Measurements from ENCODE around the gene TSPEAR.

Gene TSPEAR

DNA sequence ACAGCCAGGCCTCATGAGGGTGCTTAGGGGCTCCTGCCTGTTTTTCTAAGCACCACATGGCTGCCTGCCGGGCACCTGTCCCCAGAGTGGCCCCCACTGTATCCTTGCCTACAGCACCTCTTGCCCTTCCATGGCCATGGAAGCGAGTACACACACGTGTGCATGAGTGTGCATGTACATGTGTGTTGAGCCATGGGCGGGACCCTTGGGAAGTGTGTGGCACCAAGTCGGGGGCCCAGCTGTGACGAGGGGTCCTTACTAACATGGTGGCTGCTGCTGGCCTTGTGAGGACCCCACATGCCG, 197.2 kb downstream of the TSPEAR start:
- Mint-ChIP-seq H3K27ac (no peak overlapping the region), H3K36me3 (no peaks in the 10 kb centered on the region), H3K9me3 (ENCODE audit: low read depth) (no peaks in the 10 kb centered on the region), H3K4me3 (no peak overlapping the region), H3K27me3 (no peaks in the 10 kb centered on the region), H3K4me1 (ENCODE audit: low read depth) (no peaks in the 10 kb centered on the region)

DNA sequence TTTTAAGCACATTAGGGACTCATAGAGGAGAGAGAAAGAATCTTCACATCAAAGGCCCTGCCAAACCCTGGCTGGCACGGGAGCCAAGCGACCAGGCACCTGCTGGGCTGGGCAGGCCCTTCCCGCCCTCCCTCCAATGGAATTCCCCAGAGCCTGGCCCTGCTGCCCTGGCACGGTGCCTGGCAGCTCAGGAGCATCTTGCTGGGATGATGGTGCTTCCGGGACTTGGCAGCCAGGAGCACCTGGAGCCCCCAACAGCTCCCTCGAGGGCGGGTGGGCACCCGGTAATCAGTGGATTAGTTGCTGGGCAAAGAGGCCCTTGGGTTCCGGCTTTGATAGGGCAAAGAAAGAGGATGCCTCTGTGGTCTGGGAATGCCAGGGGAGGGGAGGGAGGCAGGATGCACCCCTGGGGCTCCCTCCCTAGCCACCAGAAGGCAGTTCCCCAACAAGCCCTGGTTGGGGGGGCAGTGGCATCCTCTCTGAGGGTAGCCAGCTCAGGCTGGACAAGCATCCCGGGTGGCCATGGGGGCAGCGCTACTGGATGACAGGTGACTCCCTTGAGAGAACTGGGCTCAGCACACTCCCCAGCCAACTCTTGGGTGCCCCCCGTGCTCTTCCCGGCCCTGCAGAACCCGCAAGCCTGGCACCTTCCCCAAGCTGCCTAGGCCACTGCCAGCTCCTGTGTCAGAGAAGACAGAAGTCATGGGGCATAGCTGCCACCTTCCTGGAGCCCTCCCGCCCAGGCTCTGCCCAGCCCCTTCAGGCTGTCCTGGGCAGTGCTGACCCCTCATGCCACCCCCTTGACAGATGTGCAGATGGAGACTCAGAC, 197.8 kb downstream of the TSPEAR start:
- Mint-ChIP-seq H3K27ac (no peak overlapping the region), H3K4me3 (no peak overlapping the region), H3K9me3 (ENCODE audit: low read depth) (no peaks in the 10 kb centered on the region)

DNA sequence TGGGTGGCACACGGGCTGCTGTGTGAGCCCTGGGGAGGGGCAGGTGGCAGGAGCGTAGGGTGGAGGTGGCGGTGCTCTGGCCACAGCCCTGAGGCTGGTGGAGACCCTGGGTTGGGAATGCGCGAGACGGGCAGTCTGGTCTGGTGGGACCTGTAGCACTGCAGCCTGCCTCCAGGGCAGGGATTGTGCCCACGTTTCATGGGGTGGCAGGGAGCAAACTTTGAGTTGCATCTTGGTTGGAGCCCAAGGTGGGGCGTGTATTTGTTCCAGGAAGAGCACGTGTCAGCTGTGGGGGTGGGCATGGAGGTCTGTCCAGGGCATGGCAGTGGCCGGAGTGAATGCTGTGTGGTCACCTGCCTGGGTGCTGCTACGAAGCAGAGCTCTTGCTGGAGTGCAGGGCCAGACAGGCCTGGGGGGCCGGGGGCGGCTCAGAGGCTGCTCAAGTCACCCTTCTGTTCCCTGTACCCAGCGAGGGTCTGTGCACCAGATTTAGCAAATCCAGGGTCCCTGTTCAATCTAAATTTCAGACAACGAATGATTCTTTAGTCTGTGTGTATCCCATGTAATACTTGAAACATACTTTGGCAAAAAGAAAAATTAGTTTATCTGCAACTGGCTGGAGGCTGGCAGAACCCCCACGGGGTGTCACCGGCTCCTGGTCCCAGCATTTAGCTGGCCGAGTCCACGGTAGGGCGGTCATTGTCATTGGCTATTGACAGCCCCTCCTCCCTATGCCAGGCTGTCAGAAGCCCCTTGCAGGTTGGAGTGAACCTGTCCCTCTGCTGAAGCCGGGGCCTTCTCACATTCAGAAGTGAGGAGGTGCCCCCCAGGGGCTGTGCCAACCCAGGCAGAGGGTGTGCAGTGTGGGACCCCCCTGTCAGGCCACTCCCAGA, 198.6 kb downstream of the TSPEAR start:
- Mint-ChIP-seq H3K27ac (no peak overlapping the region), H3K36me3 (no peaks in the 10 kb centered on the region), H3K4me1 (ENCODE audit: low read depth) (no peaks in the 10 kb centered on the region), H3K27me3 (no peaks in the 10 kb centered on the region), H3K9me3 (ENCODE audit: low read depth) (no peaks in the 10 kb centered on the region), H3K4me3 (no peak overlapping the region)

More for the DNA sequence above, 197.8 kb downstream of the TSPEAR start:
- no peaks in the 10 kb centered on the region for H3K27me3 Mint-ChIP-seq
- H3K36me3 Mint-ChIP-seq, result no peaks in the 10 kb centered on the region
- H3K4me1 Mint-ChIP-seq (ENCODE audit: low read depth), result no peaks in the 10 kb centered on the region

DNA sequence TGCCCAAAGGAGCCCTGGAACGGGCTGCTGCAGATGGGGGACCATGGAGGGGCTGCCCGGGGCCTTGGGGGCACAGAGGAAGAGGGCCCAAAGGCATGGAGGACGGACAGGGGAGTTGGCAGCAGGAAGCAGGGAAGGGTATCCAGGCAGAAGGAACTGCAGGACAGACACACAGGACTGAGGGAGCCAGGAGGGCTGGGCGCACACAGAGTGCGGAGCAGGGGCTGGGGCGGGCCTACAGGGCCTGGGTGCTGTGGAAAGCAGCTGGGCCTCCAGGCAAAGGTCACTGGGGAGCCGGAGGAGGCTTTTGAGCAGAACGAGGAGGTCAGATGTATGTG, 199.5 kb downstream of the TSPEAR start:
- Mint-ChIP-seq H3K4me3 (no peak overlapping the region), H3K9me3 (ENCODE audit: low read depth) (no peaks in the 10 kb centered on the region), H3K36me3 (no peaks in the 10 kb centered on the region), H3K27me3 (no peaks in the 10 kb centered on the region), H3K27ac (no peak overlapping the region), H3K4me1 (ENCODE audit: low read depth) (no peaks in the 10 kb centered on the region)

DNA sequence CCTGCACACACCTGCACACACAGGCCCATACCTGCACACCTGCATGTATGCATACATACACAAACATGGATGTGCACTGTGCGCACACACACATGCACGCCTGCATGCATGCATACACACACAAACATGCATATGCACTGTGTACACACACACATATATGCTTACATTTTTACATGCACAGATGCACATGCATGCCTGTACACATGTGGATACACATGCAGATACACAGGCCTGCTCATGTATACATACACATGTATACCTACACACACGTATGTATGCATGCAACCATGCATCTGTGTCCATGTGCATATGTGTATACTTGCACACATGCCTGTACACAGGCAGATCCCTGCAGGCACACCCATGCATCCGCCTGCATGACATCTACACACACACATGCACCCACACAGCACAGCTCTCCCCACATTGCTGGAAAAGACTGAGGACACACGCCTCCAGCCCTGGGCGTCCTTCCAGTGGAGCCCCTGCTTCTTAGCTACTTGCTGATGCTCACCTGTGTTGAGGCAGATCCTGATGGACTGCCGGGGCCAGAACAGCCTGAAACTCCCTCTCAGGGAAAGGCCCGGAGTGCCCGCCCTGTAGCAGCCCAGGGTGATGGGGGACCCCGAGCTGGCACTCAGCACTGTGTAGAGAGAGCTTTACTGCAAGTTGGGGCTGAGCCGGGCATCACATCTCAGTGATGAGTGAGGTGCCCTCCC, 200.0 kb downstream of the TSPEAR start:
- Mint-ChIP-seq H3K9me3 (ENCODE audit: low read depth) (no peaks in the 10 kb centered on the region), H3K36me3 (no peaks in the 10 kb centered on the region), H3K4me1 (ENCODE audit: low read depth) (no peaks in the 10 kb centered on the region), H3K4me3 (peak overlapping the region; percentile 17), H3K27me3 (no peaks in the 10 kb centered on the region), H3K27ac (no peak overlapping the region)

DNA sequence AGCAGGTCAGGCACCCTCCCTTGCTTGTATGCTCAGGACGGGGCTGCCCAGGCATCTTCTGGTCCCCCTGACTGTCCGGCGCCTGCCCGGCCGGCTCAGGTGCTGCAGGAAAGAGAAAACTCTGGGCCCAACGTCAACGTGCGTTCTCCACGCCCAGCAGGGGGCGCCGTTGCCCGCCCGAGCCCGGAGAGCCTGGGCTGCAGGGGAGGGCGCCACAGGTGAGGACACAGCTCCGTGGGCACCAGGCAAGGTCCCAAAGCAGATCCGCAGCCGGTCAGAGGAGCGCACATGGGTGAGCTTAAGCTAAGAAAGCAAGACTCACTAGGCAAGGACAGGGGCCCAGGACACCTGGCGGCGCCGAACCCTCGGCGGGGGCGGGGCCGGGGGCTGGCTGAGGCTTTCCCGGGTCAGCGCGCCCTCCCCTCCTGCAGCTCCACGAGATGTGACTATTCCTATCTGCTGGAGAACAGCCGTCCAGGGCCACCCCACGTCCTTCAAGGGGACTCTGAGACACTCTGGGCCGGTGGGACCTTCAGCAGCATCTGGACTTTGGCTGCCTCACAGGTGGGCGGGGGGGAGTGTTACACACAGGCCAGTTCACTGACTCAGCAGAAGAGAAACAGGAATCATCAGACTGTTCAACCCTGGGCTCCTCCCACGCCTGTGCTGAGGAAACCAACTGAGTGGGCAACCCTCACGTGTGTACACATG, 200.7 kb downstream of the TSPEAR start:
- Mint-ChIP-seq H3K27ac (no peak overlapping the region), H3K36me3 (no peaks in the 10 kb centered on the region), H3K9me3 (ENCODE audit: low read depth) (no peaks in the 10 kb centered on the region), H3K4me1 (ENCODE audit: low read depth) (peaks cover under 1% of the 10 kb centered on the region), H3K4me3 (peak overlapping the region; percentile 17), H3K27me3 (no peaks in the 10 kb centered on the region)

DNA sequence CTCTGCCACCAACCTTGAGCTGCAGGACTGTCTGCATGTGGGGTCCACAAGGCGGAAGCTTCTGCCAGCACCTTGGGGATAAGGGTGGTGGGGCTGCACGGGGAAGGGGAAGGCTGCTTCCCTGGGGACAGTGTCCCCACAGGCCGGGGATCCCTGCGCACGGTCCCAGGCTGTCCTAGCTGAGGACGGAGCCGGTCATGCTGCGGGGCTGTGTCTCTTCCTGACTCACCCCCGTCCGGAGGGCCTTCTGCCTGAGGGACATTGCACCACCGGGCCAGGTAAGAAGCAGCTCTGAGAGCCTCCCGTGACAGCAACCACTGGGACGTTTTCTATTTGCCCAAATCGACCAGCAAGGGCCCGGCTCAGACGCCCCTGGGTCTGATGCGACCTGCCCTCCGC, 201.3 kb downstream of the TSPEAR start:
- Mint-ChIP-seq H3K27me3 (no peaks in the 10 kb centered on the region), H3K4me1 (ENCODE audit: low read depth) (peaks cover 2% of the 10 kb centered on the region), H3K9me3 (ENCODE audit: low read depth) (no peaks in the 10 kb centered on the region), H3K36me3 (no peaks in the 10 kb centered on the region), H3K27ac (no peak overlapping the region), H3K4me3 (no peak overlapping the region)

DNA sequence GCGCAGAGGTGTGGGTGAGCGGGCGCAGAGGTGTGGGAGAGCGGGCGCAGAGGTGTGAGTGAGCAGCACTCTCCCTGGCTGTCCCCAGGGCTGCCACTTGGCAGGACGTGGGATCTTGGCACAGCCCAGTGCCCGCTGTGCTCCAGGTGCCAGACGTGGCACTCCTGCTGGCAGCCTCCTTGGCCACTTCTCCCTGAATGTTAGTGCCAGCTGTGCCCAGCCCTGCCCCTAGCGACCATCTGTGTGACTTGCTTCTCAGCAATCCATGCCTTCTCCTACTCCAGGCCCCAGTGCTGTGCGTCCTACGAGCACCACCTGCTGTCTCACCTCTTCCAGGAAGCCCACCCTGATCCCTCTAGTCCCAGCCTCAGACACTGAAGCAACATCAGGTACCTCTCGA, 201.8 kb downstream of the TSPEAR start:
- Mint-ChIP-seq H3K9me3 (ENCODE audit: low read depth) (no peaks in the 10 kb centered on the region), H3K36me3 (no peaks in the 10 kb centered on the region), H3K27me3 (no peaks in the 10 kb centered on the region), H3K27ac (no peak overlapping the region), H3K4me1 (ENCODE audit: low read depth) (peaks cover 2% of the 10 kb centered on the region), H3K4me3 (peak overlapping the region; percentile 5)

DNA sequence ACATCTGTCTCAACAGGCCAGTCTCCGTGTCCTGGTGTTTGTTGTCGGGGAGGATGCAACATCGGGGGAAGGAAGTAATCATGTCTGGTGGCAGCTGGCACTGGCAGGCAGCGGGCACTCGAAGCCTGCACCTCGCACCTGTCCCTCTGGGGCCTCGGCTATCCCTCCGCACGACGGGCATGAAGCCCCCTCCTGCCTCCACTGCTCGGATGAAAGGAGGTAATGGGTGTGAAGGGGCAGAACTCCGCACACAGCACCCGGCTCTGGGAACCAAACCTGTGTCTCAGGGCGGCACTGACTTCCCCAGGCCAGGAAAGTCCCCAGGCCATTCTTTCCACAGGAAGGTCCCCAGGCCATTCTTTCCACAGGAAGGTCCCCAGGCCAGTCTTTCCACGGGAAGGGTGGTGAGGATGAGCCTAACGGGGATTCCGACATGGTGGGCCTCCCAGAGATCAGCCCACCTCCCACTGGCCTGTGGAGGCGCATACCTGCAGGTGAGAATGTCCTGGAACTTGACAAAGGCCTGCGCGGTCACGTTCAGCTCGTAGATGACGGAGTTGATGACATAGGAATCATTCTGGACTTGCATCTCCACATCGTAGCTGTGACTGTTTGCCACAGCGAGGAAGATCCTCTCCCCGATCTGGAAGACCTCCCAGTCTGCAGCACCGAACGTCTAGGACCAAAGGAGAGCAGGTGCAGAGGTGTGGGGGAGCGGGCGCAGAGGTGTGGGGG, 202.5 kb downstream of the TSPEAR start:
- no peak overlapping the region for H3K27ac Mint-ChIP-seq
- H3K4me1 Mint-ChIP-seq (ENCODE audit: low read depth), result peaks cover 2% of the 10 kb centered on the region
- H3K27me3 Mint-ChIP-seq, result no peaks in the 10 kb centered on the region

DNA sequence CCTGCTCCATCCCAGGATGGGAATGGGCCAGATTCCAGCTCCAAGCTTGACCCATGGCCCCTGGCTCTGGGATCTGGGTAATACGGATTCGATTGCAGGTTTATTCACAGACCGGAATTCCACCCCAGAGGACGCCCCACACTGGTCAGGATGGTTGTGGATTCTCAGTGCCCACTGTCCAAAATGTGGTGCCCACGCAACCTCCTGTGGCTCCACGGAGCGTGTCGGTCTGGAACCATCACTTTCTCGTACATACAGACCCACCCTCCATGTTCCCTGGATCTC, 203.0 kb downstream of the TSPEAR start:
- Mint-ChIP-seq H3K27ac (no peak overlapping the region), H3K4me3 (no peak overlapping the region), H3K36me3 (no peaks in the 10 kb centered on the region), H3K27me3 (no peaks in the 10 kb centered on the region), H3K4me1 (ENCODE audit: low read depth) (peaks cover 4% of the 10 kb centered on the region), H3K9me3 (ENCODE audit: low read depth) (no peaks in the 10 kb centered on the region)

More for the DNA sequence above, 202.5 kb downstream of the TSPEAR start:
- H3K9me3 Mint-ChIP-seq (ENCODE audit: low read depth), result no peaks in the 10 kb centered on the region
- no peaks in the 10 kb centered on the region for H3K36me3 Mint-ChIP-seq
- H3K4me3 Mint-ChIP-seq, result no peak overlapping the region

DNA sequence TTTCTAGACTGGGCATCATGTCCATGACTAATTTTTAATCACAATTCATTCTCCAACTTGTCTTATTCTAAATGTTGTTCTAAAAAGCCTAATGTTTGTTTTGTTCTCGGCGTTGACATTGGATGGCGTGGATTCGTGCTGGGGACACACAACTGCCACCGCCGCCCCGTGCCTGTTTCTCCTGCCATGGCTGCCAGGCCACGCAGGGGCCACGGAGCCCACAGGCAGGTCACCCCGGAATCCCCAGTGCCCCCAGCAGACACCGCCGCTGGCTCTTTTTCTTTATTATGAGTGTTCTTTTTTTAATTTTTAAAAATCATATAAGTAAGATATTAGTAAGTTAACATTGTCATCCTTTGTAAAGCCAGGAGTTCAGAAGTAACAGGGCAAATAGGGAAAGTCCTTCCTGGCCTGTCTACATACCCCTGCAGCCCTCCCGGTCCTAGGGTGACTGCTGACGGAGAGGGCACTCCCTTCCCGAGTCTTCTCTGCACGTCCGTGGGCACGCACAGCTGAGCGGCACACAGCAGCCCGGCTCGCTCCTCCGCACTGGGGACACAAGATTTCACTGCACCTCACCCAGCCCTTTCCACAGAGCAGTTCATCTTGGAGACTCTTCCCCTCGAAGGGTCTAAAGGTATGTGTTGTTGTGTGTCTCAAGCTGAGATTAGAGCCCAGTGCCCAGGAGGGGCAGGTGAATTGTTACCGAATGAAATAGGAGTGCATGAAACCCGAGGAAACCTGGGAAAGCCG, 203.5 kb downstream of the TSPEAR start:
- H3K27me3 Mint-ChIP-seq, result no peaks in the 10 kb centered on the region
- H3K36me3 Mint-ChIP-seq, result no peaks in the 10 kb centered on the region
- no peaks in the 10 kb centered on the region for H3K9me3 Mint-ChIP-seq (ENCODE audit: low read depth)
- H3K4me1 Mint-ChIP-seq (ENCODE audit: low read depth), result peaks cover 4% of the 10 kb centered on the region
- H3K4me3 Mint-ChIP-seq, result no peak overlapping the region
- no peak overlapping the region for H3K27ac Mint-ChIP-seq

DNA sequence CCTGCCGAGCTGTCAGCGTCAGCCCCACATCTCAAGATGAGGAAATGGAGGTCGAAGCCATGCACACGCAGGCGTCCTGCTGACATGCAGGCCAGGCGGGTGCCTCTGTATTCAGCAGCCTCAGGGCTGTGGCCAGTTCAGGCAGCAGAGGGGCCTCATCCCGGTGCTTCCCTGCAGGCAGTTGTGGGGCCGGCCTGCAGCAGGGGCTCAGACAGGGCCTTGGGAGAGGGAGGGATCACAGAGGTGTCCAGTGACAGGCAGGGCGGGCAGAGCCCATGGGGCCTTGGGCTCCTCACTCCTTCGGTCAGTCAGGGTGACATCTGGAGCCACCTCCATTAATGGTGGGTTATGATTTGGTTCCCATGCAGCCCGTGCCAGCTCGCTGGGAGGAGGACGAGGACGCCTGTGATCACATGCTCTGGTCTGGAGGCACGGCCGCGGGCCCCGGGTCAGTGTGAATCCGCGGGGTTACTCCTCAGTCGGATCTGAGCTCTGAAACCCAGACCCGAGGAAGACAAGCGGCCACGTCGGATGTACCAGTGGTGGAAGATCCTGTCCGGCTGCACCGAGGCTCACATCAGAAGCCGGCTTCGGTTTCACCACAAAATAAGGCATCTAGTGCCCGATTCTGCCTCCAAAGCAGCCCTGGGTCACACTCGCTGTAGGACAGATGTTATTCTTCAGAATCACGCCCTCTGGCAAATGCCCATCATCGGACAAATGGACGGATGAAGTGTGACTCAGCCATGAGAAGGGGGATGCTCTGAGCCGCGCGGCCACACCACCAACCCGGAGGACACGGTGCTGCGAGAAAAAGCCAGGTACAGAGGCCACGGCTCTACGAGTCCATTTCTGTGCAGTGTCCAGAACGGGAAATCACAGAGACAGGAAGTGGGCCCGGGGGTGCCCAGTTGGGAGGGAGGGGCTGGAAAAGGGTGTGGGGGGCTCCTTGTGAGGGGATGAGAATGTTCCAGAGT, 204.8 kb downstream of the TSPEAR start:
- no peak overlapping the region for H3K4me3 Mint-ChIP-seq
- H3K27ac Mint-ChIP-seq, result no peak overlapping the region
- H3K9me3 Mint-ChIP-seq (ENCODE audit: low read depth), result no peaks in the 10 kb centered on the region
- no peaks in the 10 kb centered on the region for H3K27me3 Mint-ChIP-seq
- no peaks in the 10 kb centered on the region for H3K36me3 Mint-ChIP-seq
- peaks cover 6% of the 10 kb centered on the region for H3K4me1 Mint-ChIP-seq (ENCODE audit: low read depth)

DNA sequence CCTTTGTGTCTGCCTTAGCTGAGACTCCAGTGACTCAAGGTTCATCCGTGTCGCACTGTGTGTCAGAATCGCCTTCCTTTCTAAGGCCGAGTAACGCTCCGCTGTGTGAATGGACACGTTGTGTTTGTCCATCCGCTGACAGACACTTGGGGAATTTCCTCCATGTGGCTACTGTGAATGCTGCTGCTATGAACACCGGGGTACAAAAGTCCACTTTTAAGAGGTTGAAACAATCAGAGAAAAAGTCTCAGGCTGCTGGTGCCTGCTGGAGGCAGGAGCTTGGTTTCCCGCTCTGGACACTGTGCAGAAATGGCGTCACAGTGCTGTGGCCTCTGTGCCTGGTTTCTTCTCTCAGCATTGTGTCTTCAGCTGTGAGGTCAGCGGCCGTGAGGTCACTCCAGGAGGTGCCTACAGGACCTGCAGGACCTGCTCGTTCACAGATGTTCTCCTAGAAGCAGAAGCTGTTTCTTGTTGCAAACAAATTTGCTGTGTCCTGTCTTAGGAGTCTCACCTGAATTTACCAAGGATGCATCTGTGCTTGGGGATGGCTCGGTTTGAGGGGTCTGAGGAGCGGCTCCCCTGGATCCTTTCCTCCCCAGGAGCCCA, 205.6 kb downstream of the TSPEAR start:
- H3K9me3 Mint-ChIP-seq (ENCODE audit: low read depth), result no peaks in the 10 kb centered on the region
- peaks cover 6% of the 10 kb centered on the region for H3K4me1 Mint-ChIP-seq (ENCODE audit: low read depth)
- no peak overlapping the region for H3K4me3 Mint-ChIP-seq
- no peaks in the 10 kb centered on the region for H3K36me3 Mint-ChIP-seq
- no peak overlapping the region for H3K27ac Mint-ChIP-seq
- no peaks in the 10 kb centered on the region for H3K27me3 Mint-ChIP-seq

Data from activated naive CD8-positive, alpha-beta T cell (primary cell).